ENCODE results near the gene HIGD1B. TPM values are rescaled to one million over a fixed set of nuclear protein-coding genes. Genes with fewer than 3 reads are reported as not detected.

HIGD1B gene
- total and polyA plus RNA-seq, 9 of the 15 experiments (the other 6 are each of a cell fraction or from before 2014, with no cell fraction given), result not detected

DNA sequence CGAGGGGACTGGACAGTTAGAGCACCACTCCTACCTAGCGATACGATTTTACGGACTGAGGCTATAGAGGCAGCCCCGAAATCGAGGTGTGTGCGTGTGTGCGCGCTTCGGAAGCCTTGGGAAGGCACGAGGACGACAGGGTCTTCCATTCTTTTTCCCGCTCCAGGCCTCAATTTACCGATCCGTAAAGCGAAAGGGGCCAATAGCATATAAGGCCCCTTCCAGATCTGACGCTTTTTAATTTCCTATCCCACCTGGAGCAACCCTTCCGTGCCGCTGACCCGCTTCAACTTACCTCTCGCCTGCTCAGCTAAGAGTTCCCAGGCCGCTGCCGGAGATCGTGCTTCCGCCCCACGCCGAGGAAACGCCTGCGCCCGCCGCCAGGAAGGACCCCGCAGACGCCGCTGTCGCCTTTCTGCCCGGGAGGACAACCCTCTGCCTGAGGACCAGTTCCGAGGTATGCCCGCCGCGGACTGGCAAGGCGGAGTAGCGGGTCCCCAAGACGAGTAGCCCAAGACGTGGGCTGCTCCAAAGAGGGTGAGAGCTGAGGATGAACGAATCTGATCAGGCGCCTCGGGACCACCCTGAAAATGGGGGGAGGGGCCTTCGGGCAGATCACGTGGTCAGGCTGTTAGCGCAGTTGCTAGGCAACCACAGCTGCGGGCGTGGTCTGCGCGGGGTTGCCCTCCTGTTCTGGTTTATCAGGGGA, 51.5 kb downstream of the HIGD1B start, which contains the start of gene EFTUD2 (continued):
- peak in 1 of 2 experiments; percentile 97; a peak in 2 of 4 replicates for TF ChIP-seq HDAC1 (IDR thresholded peaks at IDR 0.05)
- TF ChIP-seq SMARCC2 (IDR thresholded peaks at IDR 0.05; ENCODE audit: low read depth), result no peak
- peak; percentile 53; the same call in 1 of the 2 replicates for TF ChIP-seq ESRRA (IDR thresholded peaks at IDR 0.05; ENCODE audit: borderline replicate concordance, low read depth)
- TF ChIP-seq HNRNPUL1 (IDR thresholded peaks at IDR 0.05; ENCODE audit: low read length), result no peak
- TF ChIP-seq, protein P1, sequence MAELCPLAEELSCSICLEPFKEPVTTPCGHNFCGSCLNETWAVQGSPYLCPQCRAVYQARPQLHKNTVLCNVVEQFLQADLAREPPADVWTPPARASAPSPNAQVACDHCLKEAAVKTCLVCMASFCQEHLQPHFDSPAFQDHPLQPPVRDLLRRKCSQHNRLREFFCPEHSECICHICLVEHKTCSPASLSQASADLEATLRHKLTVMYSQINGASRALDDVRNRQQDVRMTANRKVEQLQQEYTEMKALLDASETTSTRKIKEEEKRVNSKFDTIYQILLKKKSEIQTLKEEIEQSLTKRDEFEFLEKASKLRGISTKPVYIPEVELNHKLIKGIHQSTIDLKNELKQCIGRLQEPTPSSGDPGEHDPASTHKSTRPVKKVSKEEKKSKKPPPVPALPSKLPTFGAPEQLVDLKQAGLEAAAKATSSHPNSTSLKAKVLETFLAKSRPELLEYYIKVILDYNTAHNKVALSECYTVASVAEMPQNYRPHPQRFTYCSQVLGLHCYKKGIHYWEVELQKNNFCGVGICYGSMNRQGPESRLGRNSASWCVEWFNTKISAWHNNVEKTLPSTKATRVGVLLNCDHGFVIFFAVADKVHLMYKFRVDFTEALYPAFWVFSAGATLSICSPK (IDR thresholded peaks at IDR 0.05; ENCODE audit: borderline replicate concordance), result no peak
- TF ChIP-seq, protein P2, sequence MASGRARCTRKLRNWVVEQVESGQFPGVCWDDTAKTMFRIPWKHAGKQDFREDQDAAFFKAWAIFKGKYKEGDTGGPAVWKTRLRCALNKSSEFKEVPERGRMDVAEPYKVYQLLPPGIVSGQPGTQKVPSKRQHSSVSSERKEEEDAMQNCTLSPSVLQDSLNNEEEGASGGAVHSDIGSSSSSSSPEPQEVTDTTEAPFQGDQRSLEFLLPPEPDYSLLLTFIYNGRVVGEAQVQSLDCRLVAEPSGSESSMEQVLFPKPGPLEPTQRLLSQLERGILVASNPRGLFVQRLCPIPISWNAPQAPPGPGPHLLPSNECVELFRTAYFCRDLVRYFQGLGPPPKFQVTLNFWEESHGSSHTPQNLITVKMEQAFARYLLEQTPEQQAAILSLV (tag; IDR thresholded peaks at IDR 0.05), result no peak
- no peak for TF ChIP-seq U2AF2 (optimal IDR thresholded peaks at IDR 0.05; ENCODE audit: low read depth, low read length)
- TF ChIP-seq, protein P3, sequence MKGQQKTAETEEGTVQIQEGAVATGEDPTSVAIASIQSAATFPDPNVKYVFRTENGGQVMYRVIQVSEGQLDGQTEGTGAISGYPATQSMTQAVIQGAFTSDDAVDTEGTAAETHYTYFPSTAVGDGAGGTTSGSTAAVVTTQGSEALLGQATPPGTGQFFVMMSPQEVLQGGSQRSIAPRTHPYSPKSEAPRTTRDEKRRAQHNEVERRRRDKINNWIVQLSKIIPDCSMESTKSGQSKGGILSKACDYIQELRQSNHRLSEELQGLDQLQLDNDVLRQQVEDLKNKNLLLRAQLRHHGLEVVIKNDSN (CRISPR knock-in tag; IDR thresholded peaks at IDR 0.05), result peak; percentile 99
- TF ChIP-seq, protein P4, sequence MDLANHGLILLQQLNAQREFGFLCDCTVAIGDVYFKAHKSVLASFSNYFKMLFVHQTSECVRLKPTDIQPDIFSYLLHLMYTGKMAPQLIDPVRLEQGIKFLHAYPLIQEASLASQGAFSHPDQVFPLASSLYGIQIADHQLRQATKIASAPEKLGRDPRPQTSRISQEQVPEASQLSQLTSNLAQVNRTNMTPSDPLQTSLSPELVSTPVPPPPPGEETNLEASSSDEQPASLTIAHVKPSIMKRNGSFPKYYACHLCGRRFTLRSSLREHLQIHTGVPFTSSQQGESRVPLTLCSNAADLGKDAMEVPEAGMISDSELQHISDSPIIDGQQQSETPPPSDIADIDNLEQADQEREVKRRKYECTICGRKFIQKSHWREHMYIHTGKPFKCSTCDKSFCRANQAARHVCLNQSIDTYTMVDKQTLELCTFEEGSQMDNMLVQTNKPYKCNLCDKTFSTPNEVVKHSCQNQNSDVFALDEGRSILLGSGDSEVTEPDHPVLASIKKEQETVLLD (IDR thresholded peaks at IDR 0.05), result peak; percentile 40; the same call in 1 of the 2 replicates
- peak; percentile 79; the same call in 1 of the 2 replicates for TF ChIP-seq SREBF1 (IDR thresholded peaks at IDR 0.05; ENCODE audit: borderline replicate concordance, low read depth, low read length)
- no peak for TF ChIP-seq WHSC1 (IDR thresholded peaks at IDR 0.05; ENCODE audit: low read length)
- TF ChIP-seq, protein P5, sequence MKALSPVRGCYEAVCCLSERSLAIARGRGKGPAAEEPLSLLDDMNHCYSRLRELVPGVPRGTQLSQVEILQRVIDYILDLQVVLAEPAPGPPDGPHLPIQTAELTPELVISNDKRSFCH (CRISPR knock-in tag; IDR thresholded peaks at IDR 0.05), result no peak
- TF ChIP-seq, protein P5 (tag; IDR thresholded peaks at IDR 0.05), result peak; percentile 83
- TF ChIP-seq, protein P6, sequence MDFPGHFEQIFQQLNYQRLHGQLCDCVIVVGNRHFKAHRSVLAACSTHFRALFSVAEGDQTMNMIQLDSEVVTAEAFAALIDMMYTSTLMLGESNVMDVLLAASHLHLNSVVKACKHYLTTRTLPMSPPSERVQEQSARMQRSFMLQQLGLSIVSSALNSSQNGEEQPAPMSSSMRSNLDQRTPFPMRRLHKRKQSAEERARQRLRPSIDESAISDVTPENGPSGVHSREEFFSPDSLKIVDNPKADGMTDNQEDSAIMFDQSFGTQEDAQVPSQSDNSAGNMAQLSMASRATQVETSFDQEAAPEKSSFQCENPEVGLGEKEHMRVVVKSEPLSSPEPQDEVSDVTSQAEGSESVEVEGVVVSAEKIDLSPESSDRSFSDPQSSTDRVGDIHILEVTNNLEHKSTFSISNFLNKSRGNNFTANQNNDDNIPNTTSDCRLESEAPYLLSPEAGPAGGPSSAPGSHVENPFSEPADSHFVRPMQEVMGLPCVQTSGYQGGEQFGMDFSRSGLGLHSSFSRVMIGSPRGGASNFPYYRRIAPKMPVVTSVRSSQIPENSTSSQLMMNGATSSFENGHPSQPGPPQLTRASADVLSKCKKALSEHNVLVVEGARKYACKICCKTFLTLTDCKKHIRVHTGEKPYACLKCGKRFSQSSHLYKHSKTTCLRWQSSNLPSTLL (IDR thresholded peaks at IDR 0.05), result no peak
- no peak for TF ChIP-seq ZNF785 (CRISPR knock-in tag; IDR thresholded peaks at IDR 0.05)
- TF ChIP-seq, protein P7, sequence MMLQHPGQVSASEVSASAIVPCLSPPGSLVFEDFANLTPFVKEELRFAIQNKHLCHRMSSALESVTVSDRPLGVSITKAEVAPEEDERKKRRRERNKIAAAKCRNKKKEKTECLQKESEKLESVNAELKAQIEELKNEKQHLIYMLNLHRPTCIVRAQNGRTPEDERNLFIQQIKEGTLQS (IDR thresholded peaks at IDR 0.05), result peak; percentile 40; the same call in 1 of the 2 replicates
- TF ChIP-seq, protein P7 (CRISPR knock-in tag; conservative IDR thresholded peaks at IDR 0.05), result no peak; the same call in 1 of the 2 replicates

Measured in K562 (cell line).